Measurements from ENCODE around the gene UBE2C.

- TF ChIP-seq CTCF (IDR thresholded peaks at IDR 0.05; ENCODE audit: control extremely low read depth in 1 of 3, insufficient read depth in 1 of 3, low read depth in 1 of 3, low read length in 3 of 3), result no peak
- peak in 1 of 2 experiments; percentile 74; a peak in 2 of 3 replicates for TF ChIP-seq POLR2A (IDR thresholded peaks at IDR 0.05; ENCODE audit: control extremely low read depth in 1 of 2, low read depth in 2 of 2, low read length in 2 of 2)
- TF ChIP-seq GTF2F1 (IDR thresholded peaks at IDR 0.05; ENCODE audit: borderline replicate concordance, low read depth, low read length), result no peak
- TF ChIP-seq ASH2L (IDR thresholded peaks at IDR 0.05; ENCODE audit: low read length), result peak; percentile 62
- TF ChIP-seq KDM4A (IDR thresholded peaks at IDR 0.05; ENCODE audit: low read depth, low read length, severe bottlenecking), result peak; percentile 74
- TF ChIP-seq MAFK (IDR thresholded peaks at IDR 0.05; ENCODE audit: low read depth, low read length), result no peak
- TF ChIP-seq CBX8 (IDR thresholded peaks at IDR 0.05; ENCODE audit: borderline replicate concordance, low read depth, low read length), result no peak
- TF ChIP-seq POU5F1 (IDR thresholded peaks at IDR 0.05; ENCODE audit: low read depth, low read length), result no peak
Observed at GRCh38 chr20:45833883-45834796, 21.7 kb downstream of the UBE2C start.

All from H1 (cell line).